Fibroblast of gingiva (primary cell): ENCODE results near the gene MIPEP.

Source experiments
- DNase-seq: peaks from one replicate; pipeline ENCODE4 v3.0.0-alpha.2; 2011; ENCODE audit warnings: low read depth

The MIPEP gene

GRCh38 chr13:23776698-23777574 is 112.3 kb downstream of the MIPEP start:
- no peak for DNase-seq

- DNase-seq, result no peak
Observed at GRCh38 chr13:23772717-23773116, 116.5 kb downstream of the MIPEP start.

- no peak for DNase-seq
Observed at GRCh38 chr13:23771956-23772355, 117.2 kb downstream of the MIPEP start.

- DNase-seq, result no peak
Observed at GRCh38 chr13:23771552-23771951, 117.6 kb downstream of the MIPEP start.

- DNase-seq, result no peak
Observed at GRCh38 chr13:23770973-23771372, 118.2 kb downstream of the MIPEP start.

- DNase-seq, result no peak
Observed at GRCh38 chr13:23770428-23770827, 118.8 kb downstream of the MIPEP start.

- DNase-seq, result no peak
Observed at GRCh38 chr13:23769401-23769800, 119.8 kb downstream of the MIPEP start.

- no peak for DNase-seq
Observed at GRCh38 chr13:23767838-23768237, 121.4 kb downstream of the MIPEP start.

GRCh38 chr13:23766939-23767338 is 122.3 kb downstream of the MIPEP start:
- DNase-seq, result no peak

GRCh38 chr13:23766283-23766682 is 122.9 kb downstream of the MIPEP start:
- DNase-seq, result no peak

GRCh38 chr13:23765531-23765930 is 123.7 kb downstream of the MIPEP start:
- no peak for DNase-seq

- no peak for DNase-seq
Observed at GRCh38 chr13:23763318-23763717, 125.9 kb downstream of the MIPEP start.

GRCh38 chr13:23761760-23762159 is 127.4 kb downstream of the MIPEP start:
- peak; percentile 21 for DNase-seq

- DNase-seq, result no peak
Observed at GRCh38 chr13:23760000-23760399, 129.2 kb downstream of the MIPEP start.

- no peak for DNase-seq
Observed at GRCh38 chr13:23758798-23759527, 130.2 kb downstream of the MIPEP start.

GRCh38 chr13:23754997-23755396 is 134.2 kb downstream of the MIPEP start:
- no peak for DNase-seq

- peak; percentile 8 for DNase-seq
Observed at GRCh38 chr13:23754506-23754905, 134.7 kb downstream of the MIPEP start.

- peak; percentile 14 for DNase-seq
Observed at GRCh38 chr13:23753458-23753857, 135.7 kb downstream of the MIPEP start.

GRCh38 chr13:23752111-23753001 is 136.8 kb downstream of the MIPEP start:
- DNase-seq, result no peak

GRCh38 chr13:23751195-23751594 is 138.0 kb downstream of the MIPEP start:
- DNase-seq, result no peak

- no peak for DNase-seq
Observed at GRCh38 chr13:23750383-23751121, 138.6 kb downstream of the MIPEP start.
